Esophagus muscularis mucosa (tissue), 4 donors: ENCODE measurements around the gene ACVR1B. TPM values are rescaled to one million over a fixed set of nuclear protein-coding genes. Genes with fewer than 3 reads are reported as not detected.
A peak's percentile ranks its signal among the peaks of the same experiment; 100 is the strongest.

Experiments
- DNase-seq: peaks from one replicate; pipeline ENCODE4 v3.0.0-alpha.2; 2017; ENCODE audit errors: extremely low spot score
- H3K27ac ChIP-seq, 4 donors: fragments of 200-600 bp; sonication (generic); replicated peaks in 1 of 4; 1 replicate in 3 of 4; 2 replicates in 1 of 4; pipeline ENCODE4 v1.5.1; 2016 to 2019; ENCODE audit warnings: mild to moderate bottlenecking in 1 of 4
- H3K27me3 ChIP-seq, 4 donors: fragments of 200-600 bp; sonication (generic); one replicate each; pipeline versions ENCODE4 v1.5.1 to v1.6.0; 2016 to 2019
- H3K36me3 ChIP-seq, 4 donors: fragments of 200-600 bp; sonication (generic); one replicate each; pipeline ENCODE4 v1.5.1; 2016 to 2019
- H3K4me1 ChIP-seq, 4 donors: fragments of 200-600 bp; sonication (generic); one replicate each; pipeline ENCODE4 v1.5.1; 2016 to 2019
- H3K4me3 ChIP-seq, 4 donors: fragments of 200-600 bp; sonication (generic); 1 replicate in 2 of 4; 2 replicates in 2 of 4; pipeline ENCODE4 v1.5.1; 2016 to 2019; ENCODE audit warnings: mild to moderate bottlenecking in 4 of 4, moderate library complexity in 1 of 4
- H3K9me3 ChIP-seq, 4 donors: fragments of 200-600 bp; sonication (generic); 1 replicate in 3 of 4; 2 replicates in 1 of 4; pipeline ENCODE4 v1.5.1; 2016 to 2019
- CTCF ChIP-seq, 3 experiments: fragments of 200-600 bp in 2 of 3; fragments of 450-650 bp in 1 of 3; sonication (generic) in 2 of 3; IDR thresholded peaks; one replicate each; pipeline ENCODE4 v1.5.1; 2017 to 2019; ENCODE audit warnings: antibody characterized with exemption in 3 of 3, mild to moderate bottlenecking in 2 of 3, moderate library complexity in 1 of 3
- EP300 ChIP-seq: sonication (generic); formaldehyde crosslinking; IDR thresholded peaks from one replicate; pipeline ENCODE4 v1.6.1; 2017; ENCODE audit warnings: antibody characterized with exemption
- POLR2A ChIP-seq: fragments of 450-650 bp; IDR thresholded peaks from one replicate; pipeline ENCODE4 v1.6.1; 2017; ENCODE audit warnings: antibody characterized with exemption, moderate library complexity, mild to moderate bottlenecking, low read depth
- POLR2AphosphoS5 ChIP-seq, 2 donors: sonication (generic); formaldehyde crosslinking; IDR thresholded peaks; one replicate each; pipeline ENCODE4 v1.6.1; 2017; ENCODE audit warnings: antibody characterized with exemption in 2 of 2
- WGBS: methylation state at CpG from one replicate; pipeline ENCODE4 v1.1.5; 2018; 5-methylcytosine and 5-hydroxymethylcytosine counted together
- intact Hi-C: fragments of 100-400 bp; cut with DNase I; formaldehyde crosslinking; loops from one replicate; pipeline ENCODE4 v1.15.1; 2023
- total RNA-seq, 4 donors: library from RNA; depleted of rRNA; stranded (reverse); fragments of >200 nt; gene quantifications; one replicate each; pipeline versions ENCODE4 v1.1.0 to v1.2.1, GENCODE V29; 2016

The ACVR1B gene
- total RNA-seq, 4 donors from 2014 or later, result 9.1 to 22.4 (median 13.9) TPM

DNA sequence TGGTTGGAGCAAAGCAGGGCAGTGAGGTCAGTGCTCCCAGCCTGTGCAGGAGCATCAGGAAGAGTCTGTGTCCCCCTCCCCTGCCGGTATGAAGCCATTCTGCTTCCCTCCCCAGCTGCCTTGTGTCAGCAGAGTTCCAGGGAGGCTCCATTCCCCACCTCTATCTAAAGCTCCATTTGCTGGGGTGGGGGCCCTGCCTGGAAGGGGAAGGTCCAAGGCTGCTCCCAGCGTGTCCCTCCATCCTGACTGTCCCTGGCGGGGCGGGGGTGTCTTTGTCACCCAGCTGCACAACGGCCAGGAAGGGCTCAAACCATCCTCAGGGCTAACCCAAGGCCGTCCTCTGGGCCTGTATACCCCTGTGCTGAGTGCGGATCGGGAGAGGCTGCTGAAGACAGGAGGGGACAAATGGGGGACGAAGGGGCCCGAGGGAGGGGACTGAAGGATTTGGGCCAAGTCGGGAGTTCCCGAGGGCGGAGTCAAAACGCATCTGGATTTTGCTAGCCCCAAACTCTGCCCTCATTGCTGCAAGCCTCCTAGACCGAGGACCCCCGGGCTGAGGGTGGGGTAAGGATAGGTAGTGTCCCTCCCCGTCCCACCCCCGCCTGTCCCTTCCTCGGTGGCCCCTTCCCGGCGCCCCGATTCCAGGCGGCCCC lies 44.9 kb upstream of the ACVR1B start:
- H3K4me3 ChIP-seq, result peak overlapping the region; percentile 60 to 71 (median 61)
- peak overlapping the region; percentile 87 to 92 (median 88) for H3K27ac ChIP-seq
- no peak for DNase-seq
- intact Hi-C loops, result no loop called here
- H3K27me3 ChIP-seq, result peaks cover 0 to 36% (median 14%) of the 10 kb centered on the region in 4 donors
- H3K9me3 ChIP-seq, result no peaks in the 10 kb centered on the region
- WGBS, result 32% methylated on average over 22 of the region's 23 CpGs
- peaks cover 33 to 65% (median 57%) of the 10 kb centered on the region in 4 donors for H3K4me1 ChIP-seq
- TF ChIP-seq EP300 (no peak), POLR2A (no peak), CTCF (IDR thresholded peaks at IDR 0.05) (no peak), POLR2AphosphoS5 (IDR thresholded peaks at IDR 0.05) (no peak)
- no peaks in the 10 kb centered on the region for H3K36me3 ChIP-seq

DNA sequence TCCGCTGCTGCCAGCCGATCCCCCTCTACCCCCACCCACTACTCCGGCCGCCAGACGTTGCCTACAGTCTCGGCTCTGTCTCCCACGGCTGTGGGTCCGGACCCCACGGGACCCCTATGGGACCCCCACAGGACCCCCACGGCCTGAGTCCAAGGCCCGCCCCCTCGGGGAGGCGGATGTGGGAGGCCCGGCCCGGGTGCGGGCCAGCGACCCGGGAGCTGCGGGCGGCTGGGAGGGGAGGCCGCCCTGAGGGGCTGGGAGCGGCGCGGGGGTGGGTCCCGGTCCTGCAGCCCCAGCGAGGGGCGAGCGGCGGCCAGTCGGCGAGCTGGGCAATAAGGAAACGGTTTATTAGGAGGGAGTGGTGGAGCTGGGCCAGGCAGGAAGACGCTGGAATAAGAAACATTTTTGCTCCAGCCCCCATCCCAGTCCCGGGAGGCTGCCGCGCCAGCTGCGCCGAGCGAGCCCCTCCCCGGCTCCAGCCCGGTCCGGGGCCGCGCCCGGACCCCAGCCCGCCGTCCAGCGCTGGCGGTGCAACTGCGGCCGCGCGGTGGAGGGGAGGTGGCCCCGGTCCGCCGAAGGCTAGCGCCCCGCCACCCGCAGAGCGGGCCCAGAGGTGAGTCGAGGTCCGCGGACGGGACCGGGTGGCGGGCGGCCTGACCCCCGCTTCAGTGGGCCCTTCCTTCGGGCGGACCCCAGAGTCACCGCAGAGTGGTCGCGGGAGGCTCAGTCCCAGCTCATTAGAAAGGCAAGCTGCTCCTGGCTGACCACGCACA lies 44.2 kb upstream of the ACVR1B start, which contains the start of gene ACVRL1:
Gene ACVRL1 (plus strand): TSS at position 422 of the 773 bp plus-strand sequence. CDS start 4,971 bp downstream, outside the sequence.
- Histone ChIP-seq H3K4me3 (peak within 1 kb of the TSS; percentile 60 to 71 (median 61)), H3K27ac (peak within 1 kb of the TSS; percentile 87 to 92 (median 88)), H3K36me3 (no peaks in the 10 kb centered on the region), H3K9me3 (no peaks in the 10 kb centered on the region), H3K4me1 (peaks cover 38 to 72% (median 64%) of the 10 kb centered on the region in 4 donors), H3K27me3 (peaks cover 0 to 40% (median 14%) of the 10 kb centered on the region in 4 donors)
- TF ChIP-seq POLR2A (no peak), CTCF (IDR thresholded peaks at IDR 0.05) (no peak), POLR2AphosphoS5 (IDR thresholded peaks at IDR 0.05) (no peak), EP300 (no peak)
- intact Hi-C loops, result no loop called here
- no peak for DNase-seq
- 16% methylated on average over 29 of the region's 74 CpGs for WGBS

GRCh38 chr12:51907856-51908425 lies 43.6 kb upstream of the ACVR1B start:
- Histone ChIP-seq H3K4me1 (peaks cover 43 to 79% (median 71%) of the 10 kb centered on the region in 4 donors), H3K4me3 (peak overlapping the region; percentile 60 to 71 (median 61)), H3K27me3 (peaks cover 0 to 46% (median 14%) of the 10 kb centered on the region in 4 donors), H3K9me3 (no peaks in the 10 kb centered on the region), H3K36me3 (peaks cover 0 to 5% (median 0%) of the 10 kb centered on the region in 4 donors), H3K27ac (peak overlapping the region; percentile 87 to 92 (median 88))
- TF ChIP-seq POLR2AphosphoS5 (IDR thresholded peaks at IDR 0.05), result peak in 1 of 2 donors; percentile 3
- no peak for TF ChIP-seq CTCF (IDR thresholded peaks at IDR 0.05)
- TF ChIP-seq POLR2A, result no peak
- TF ChIP-seq EP300, result no peak
- DNase-seq, result no peak
- 69% methylated on average over 6 of the region's 7 CpGs for WGBS
- intact Hi-C loops, result no loop called here

- no peak for DNase-seq
- H3K4me3 ChIP-seq, result peak overlapping the region; percentile 60 to 71 (median 61)
These were observed 42.5 kb upstream of the ACVR1B start for GRCh38 chr12:51908876-51909592.

More at GRCh38 chr12:51908876-51909592, 42.5 kb upstream of the ACVR1B start:
- H3K27me3 ChIP-seq, result peaks cover 0 to 57% (median 14%) of the 10 kb centered on the region in 4 donors
- TF ChIP-seq EP300 (no peak), POLR2A (no peak), CTCF (IDR thresholded peaks at IDR 0.05) (no peak), POLR2AphosphoS5 (IDR thresholded peaks at IDR 0.05) (no peak)
- WGBS, result 83% methylated on average over 9 of the region's 9 CpGs
- H3K36me3 ChIP-seq, result peaks cover 0 to 15% (median 0%) of the 10 kb centered on the region in 4 donors
- peak overlapping the region; percentile 87 to 92 (median 88) for H3K27ac ChIP-seq
- intact Hi-C loops, result no loop called here
- H3K4me1 ChIP-seq, result peaks cover 53 to 90% (median 81%) of the 10 kb centered on the region in 4 donors
- no peaks in the 10 kb centered on the region for H3K9me3 ChIP-seq
